Stimulated activated CD4-positive, alpha-beta T cell treated with anti-CD3 and anti-CD28 coated beads, TNF-alpha, amount 100 ng/mL, for 4 hours (primary cell): ENCODE results near the gene PHF2.

Experiments used
- DNase-seq, 3 experiments: peaks; one replicate each; pipeline ENCODE4 v3.0.0-alpha.2; 2020; ENCODE audit warnings: low read depth in 3 of 3

PHF2 gene

GRCh38 chr9:93630806-93631411 lies 54.5 kb downstream of the PHF2 start:
- DNase-seq = no peak

DNA sequence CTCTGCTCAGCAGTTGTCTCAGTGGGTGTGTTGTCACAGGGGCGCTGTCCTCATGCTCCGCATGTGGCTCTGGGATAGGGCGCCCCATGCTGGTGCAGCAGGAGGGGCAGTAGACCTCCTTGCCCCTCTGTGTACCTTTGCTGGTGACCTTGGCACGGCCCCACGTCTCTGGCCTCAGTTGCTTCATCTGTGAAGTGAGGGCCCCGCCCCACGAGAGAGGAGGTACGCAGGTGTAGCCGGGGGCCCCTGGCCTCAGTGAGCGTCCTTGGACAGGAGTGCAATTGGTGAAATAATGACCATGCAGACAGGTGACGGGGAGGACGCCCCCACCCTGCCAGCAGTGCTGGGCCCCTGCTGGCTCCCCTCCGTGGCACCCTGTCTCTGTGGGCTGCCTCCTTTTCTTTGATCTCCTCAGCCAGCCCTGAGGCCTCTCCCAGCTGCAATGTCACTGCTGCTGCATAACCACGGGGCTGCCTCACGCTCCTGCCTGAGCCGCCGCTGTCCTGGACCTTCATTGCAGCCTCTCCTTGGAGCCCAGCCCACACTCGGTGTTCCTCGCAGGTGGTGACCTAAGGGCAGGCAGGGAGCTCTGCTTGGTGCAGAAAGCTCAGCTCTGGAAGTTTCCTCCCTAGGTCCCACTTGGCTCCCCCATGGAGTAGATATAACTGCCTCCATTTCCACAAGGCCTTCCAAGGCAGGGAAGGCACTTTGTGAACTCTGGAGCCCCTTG lies 57.3 kb downstream of the PHF2 start:
- DNase-seq = no peak

DNA sequence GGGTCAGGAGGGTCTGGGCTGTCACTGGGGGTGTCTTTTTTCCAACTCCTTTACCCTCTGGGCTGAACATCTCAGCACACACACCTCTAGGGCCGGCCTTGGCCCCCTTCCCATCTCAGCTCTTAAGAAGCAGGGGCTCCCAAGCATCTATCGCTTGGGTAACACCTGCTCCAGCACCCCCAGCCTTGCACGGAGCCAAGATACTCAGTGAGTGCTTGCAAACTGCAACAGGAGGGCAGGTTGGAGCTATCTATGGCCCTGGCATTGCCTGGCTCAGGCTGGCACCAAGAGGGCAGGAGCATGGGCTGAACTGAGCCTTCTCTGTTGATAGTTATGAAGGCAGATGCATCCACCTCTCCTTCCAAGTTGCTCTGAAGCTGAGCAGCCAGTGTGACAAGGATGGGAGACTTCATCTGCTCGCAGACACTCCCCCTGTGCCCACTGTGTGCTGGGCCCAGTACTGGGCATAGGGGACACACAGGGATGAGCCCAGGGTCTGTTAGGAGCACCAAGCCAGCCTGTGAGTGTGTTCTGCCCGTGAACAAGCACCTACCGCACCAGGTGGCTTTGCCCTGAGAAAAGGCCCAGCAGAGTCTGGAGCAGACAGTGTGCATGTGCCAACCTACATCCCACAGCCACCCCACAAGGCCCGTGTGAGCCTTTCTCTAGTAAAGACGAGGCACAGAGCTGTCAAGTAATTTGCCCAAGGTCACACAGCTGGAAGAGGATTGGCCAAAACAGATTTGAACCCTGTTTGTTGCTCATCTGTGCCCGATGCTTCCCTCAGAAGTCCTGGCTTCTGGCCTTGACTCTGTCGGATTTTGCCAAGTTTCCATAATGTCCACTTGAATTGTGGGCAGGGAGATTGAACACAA lies 58.2 kb downstream of the PHF2 start:
- DNase-seq = no peak

DNA sequence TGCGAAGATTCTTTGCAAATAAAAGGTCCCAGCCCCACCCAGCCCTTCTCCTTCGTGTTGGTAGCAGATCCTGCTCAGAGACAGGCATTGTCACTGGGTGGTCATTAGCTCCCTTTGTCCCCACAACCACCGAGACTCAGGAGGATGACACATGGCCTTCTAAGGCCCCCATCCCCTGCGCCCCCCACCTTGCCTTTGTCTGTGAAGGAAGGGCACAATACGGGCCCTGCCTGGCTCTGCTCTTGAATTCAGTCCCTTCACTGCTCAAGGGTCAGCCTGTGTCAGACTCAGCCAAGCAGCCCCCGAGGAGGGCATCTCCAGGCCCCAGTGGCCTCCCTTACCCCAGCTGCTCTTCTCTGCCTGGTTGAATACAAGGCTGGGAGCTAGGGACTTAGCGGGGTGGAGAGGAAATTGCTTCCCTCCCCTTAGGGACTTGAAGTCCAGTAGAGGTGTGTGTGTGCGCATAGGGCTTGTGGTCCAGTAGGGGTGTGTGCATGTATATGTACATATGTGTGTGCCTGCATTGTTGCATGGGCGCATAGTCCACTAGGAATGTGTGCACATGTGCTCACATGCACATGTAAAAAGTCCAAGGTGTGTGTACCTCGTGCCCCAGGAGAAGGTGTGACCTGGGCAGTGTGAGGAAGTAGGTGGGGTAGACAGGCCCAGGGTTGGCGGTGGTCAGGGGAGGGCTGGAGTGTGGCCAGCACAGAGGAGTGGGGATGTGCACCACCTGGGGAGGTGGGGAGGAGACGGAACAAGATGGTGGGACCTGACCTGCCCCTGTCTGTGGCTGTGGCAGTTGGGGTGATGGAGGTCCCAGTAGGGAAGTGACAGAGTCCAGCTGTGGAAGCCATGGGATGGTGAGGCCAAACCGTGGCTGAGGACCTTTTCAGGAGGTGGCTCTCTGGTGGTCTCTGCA lies 59.1 kb downstream of the PHF2 start:
- DNase-seq = no peak

- DNase-seq = no peak
Measured at GRCh38 chr9:93636172-93636661, 59.8 kb downstream of the PHF2 start.

DNA sequence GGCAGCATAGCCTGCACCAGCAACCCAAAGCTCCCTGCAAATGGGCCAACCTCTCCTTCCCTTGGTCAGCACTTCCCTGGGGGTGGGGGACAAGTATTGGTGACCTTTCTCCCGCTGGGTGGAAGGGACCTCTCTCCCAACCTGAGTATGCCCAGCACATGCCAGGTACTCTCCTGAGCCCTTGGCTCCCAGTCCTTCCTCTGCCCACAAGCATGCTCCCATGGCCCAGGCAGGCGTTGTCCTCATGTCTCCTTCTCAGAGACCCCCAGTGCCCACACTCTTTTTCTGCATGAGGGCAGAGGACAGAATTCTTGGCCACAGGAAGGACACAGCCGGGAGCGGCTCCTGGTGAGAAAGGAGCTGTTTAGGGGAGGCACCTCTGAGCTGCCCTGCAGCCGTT lies 60.3 kb downstream of the PHF2 start:
- no peak for DNase-seq

DNA sequence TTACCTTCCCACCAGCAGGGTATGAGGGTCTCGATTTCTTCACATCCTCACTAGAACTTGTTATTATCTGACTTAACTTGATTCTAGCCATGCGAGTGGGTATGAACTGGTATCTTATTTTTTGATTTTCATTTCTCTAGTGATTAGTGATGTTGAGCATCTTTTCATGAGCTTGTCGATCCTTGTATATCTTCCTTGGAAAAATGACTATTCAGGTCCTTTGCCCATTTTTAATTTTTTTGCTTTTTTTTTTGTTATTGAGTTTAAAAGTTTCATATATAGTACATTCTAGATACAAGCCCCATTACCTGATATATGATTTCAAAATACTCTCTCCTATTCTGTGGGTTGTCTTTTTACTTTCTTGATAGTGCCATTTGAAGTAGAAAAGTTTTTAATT lies 61.5 kb downstream of the PHF2 start:
- DNase-seq = no peak

DNA sequence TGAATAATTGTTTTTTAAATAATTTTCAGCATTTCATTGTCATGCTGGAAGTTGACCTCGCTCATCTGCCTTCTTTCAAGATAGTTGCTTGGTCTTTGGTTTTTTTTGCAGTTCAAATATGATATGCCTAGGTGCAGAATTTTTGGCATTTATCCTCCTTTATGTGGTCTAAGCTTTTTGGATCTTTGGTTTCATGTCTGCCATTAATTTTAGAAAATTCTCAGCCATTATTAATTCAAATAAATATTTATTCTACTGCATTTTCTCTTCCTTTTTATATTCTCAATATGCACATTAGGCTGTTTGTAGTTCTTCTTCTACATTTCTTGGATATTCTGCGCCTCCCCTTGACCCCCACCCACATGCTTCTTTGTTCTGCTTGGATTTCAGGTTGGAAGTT lies 63.6 kb downstream of the PHF2 start:
- no peak for DNase-seq

- no peak for DNase-seq
Measured at GRCh38 chr9:93642961-93643360, 66.6 kb downstream of the PHF2 start.

DNA sequence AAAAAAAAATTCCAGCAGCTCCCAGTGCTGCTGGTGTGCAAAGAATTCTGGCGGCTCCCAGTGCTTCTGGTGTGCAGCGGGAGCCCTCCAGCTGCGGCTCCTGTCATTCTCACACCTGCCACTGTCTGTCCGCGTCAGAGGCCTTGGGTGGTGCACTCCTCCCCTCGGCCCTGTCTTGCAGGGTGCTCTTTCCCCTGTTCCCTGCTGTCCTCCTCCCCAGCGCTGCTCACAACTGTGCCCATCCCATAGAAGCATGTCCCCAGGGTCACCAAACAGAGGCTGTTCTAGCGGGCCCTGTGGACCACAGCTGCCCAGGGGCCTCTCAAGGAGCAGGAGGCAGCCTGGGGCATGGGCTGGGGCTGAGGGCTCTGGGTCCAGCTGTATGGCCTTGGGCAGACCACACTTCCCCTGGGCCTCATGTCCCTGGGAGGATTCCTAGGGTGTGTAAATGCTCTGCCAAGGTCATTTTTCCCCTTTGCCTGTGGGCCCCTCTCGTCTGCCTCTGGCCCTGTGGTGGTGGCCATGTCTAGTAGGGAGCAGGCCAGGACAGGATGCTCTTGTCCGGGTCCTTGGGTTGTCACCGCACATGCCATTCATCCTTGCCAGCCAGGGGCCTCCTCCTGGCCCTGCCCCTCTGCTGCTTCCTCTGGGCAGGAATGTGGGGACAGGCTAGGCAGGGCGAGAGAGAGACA lies 68.2 kb downstream of the PHF2 start:
- DNase-seq = no peak

DNA sequence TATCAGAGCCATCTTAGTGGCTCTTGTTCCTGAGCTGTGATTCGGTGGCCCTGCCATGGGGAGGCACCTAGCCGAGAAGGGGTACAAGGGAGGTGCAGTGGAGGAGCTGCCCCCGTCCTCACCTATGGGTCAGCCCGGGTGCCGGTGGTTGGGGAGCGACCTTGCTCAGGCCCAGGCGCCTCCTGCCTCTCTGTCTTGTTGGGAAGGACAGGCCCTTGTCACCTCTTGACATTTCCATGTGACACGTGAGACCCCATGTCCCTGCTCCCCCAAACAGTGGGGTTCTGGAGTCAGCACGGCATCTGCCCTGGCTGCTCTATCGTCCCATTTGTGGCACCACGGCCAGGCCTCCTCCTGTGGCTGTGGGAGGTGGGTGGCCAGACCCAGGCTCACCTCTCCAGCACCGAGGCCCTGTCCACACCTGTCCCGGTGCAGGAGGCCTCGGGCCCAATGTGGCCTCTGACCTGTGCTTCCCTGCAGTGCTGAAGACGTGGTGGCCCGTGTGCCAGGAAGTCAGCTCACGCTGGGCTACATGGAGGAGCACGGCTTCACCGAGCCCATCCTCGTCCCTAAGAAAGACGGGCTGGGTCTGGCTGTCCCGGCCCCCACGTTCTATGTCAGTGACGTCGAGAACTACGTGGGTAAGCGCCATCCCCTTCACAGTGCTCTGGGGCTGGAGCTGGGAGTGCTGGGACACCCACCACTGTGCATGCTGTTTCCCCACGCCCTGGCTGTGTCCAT lies 68.9 kb downstream of the PHF2 start:
- no peak for DNase-seq

- no peak for DNase-seq
Measured at GRCh38 chr9:93645921-93646639, 69.7 kb downstream of the PHF2 start.

DNA sequence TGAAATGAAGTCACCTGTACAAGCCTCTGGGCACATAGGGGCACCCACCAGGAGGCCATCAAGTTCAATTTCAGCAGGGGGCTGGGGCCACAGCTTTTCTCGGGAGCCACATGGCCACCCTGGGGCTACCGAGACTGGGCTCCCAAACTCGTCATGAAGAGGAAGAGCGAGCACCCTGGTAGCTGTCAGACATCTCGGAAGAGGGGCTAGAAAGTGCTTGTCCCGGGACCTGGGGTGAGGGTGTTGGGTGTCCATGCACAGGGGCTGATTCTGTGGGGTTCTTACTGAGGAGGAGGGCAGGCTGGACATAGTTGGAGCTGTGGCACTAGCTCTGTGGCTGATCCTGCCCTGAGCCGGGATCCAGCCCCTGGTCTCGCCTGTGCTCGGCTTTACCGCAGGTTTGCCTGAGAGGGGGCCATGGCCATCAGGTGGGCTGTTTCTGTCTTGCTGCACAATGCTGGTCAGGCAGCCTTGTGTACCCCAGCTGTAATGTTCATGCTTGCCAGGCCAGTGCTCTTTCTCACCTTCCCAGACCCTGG lies 70.3 kb downstream of the PHF2 start:
- DNase-seq = no peak

GRCh38 chr9:93648181-93648580 lies 71.8 kb downstream of the PHF2 start:
- no peak for DNase-seq

GRCh38 chr9:93648836-93649235 lies 72.5 kb downstream of the PHF2 start:
- DNase-seq = no peak

GRCh38 chr9:93649610-93650261 lies 73.4 kb downstream of the PHF2 start:
- no peak for DNase-seq

DNA sequence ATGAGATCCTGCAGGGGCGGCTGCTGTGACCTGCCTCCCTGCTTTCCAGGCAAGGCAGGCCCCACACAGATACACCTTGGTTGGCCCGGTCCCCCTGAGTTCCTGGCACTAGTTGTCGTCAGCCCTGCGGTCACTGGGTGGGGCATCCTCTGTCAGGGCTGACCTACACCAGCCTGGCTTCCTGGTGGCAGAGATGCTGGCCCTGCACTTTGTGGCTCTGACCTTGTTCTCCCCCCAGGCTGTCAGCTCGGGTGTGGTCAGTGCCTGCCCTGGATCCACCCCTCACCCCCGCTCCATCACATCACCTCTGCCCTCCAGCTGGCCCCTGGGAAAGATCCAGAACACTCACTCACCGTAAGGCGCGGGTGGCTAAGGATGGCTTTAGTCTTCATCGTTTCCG lies 74.1 kb downstream of the PHF2 start:
- DNase-seq = no peak

- DNase-seq = no peak
Measured at GRCh38 chr9:93651521-93651950, 75.2 kb downstream of the PHF2 start.
